HepG2 (cell line): Measurements from ENCODE around the gene GSTP1. TPM values are rescaled to one million over a fixed set of nuclear protein-coding genes. Genes with fewer than 3 reads are reported as not detected.

Source experiments
- AKAP8 ChIP-seq: sonication (generic); formaldehyde crosslinking; IDR thresholded peaks from 2 replicates; pipeline ENCODE4 v1.5.1; 2020; ENCODE audit warnings: mild to moderate bottlenecking, missing genetic modification reagents
- BHLHE40 ChIP-seq: IDR thresholded peaks from 2 replicates; pipeline ENCODE4 v1.6.1; 2011; ENCODE audit warnings: low read length, improper control_type of control experiment
- CAMTA2 ChIP-seq: sonication (generic); formaldehyde crosslinking; IDR thresholded peaks from 2 replicates; pipeline ENCODE4 v1.4.0; 2020; ENCODE audit warnings: mild to moderate bottlenecking, missing genetic modification reagents, borderline replicate concordance
- CBX1 ChIP-seq: IDR thresholded peaks from one replicate; pipeline ENCODE4 v1.6.1; 2016; ENCODE audit warnings: antibody characterized with exemption, low read depth
- FLYWCH1 ChIP-seq: sonication (generic); formaldehyde crosslinking; IDR thresholded peaks from 2 replicates; pipeline ENCODE4 v1.8.1; 2023; ENCODE audit warnings: mild to moderate bottlenecking, missing genetic modification reagents
- GZF1 ChIP-seq: sonication (generic); formaldehyde crosslinking; IDR thresholded peaks from 2 replicates; pipeline ENCODE4 v1.5.1; 2020; ENCODE audit warnings: mild to moderate bottlenecking, missing genetic modification reagents
- HHEX ChIP-seq: IDR thresholded peaks from 2 replicates; pipeline ENCODE4 v1.6.1; 2016; ENCODE audit warnings: control low read depth
- KDM2A ChIP-seq: sonication (generic); formaldehyde crosslinking; IDR thresholded peaks from 2 replicates; pipeline ENCODE4 v1.4.0; 2020; ENCODE audit warnings: low read depth, missing genetic modification reagents, borderline replicate concordance
- POLR2AphosphoS5 ChIP-seq: IDR thresholded peaks from 2 replicates; pipeline ENCODE4 v1.6.1; 2012; ENCODE audit warnings: low read depth, low read length
- RBFOX2 ChIP-seq: fragments of 200-400 bp; formaldehyde crosslinking; IDR thresholded peaks from 2 replicates; pipeline ENCODE4 v1.6.1; 2017; ENCODE audit warnings: low read depth, mild to moderate bottlenecking, low read length
- RBM39 ChIP-seq: fragments of 200-400 bp; formaldehyde crosslinking; IDR thresholded peaks from one replicate; pipeline ENCODE4 v1.6.1; 2018; ENCODE audit warnings: antibody characterized with exemption, mild to moderate bottlenecking, low read depth, low read length; ENCODE audit not compliant: poor library complexity, severe bottlenecking
- SALL1 ChIP-seq: sonication (generic); formaldehyde crosslinking; IDR thresholded peaks from 2 replicates; pipeline ENCODE4 v1.8.0; 2022; ENCODE audit warnings: mild to moderate bottlenecking, missing genetic modification reagents
- ZFP36 ChIP-seq: fragments of 150-350 bp; IDR thresholded peaks from 2 replicates; pipeline ENCODE4 v1.6.1; 2018; ENCODE audit warnings: borderline replicate concordance, low read length, low read depth; ENCODE audit not compliant: partially characterized antibody
- ZNF510 ChIP-seq: sonication (generic); formaldehyde crosslinking; IDR thresholded peaks from 2 replicates; pipeline ENCODE4 v1.4.0; 2020; ENCODE audit warnings: low read depth, mild to moderate bottlenecking, missing genetic modification reagents
- ZNF543 ChIP-seq: sonication (generic); formaldehyde crosslinking; IDR thresholded peaks from 2 replicates; pipeline ENCODE4 v1.4.0; 2020; ENCODE audit warnings: mild to moderate bottlenecking, missing genetic modification reagents
- ZNF556 ChIP-seq: sonication (generic); formaldehyde crosslinking; IDR thresholded peaks from 2 replicates; pipeline ENCODE4 v1.4.0; 2020; ENCODE audit warnings: mild to moderate bottlenecking, missing genetic modification reagents, borderline replicate concordance
- ZNF788 ChIP-seq: sonication (generic); formaldehyde crosslinking; IDR thresholded peaks from 2 replicates; pipeline ENCODE4 v1.5.0; 2020; ENCODE audit warnings: mild to moderate bottlenecking, missing genetic modification reagents, borderline replicate concordance
- ZNF839 ChIP-seq: sonication (generic); formaldehyde crosslinking; IDR thresholded peaks from 2 replicates; pipeline ENCODE4 v1.4.0; 2020; ENCODE audit warnings: missing genetic modification reagents, mild to moderate bottlenecking, borderline replicate concordance
- polyA plus RNA-seq, 8 experiments: library from polyadenylated mRNA; depleted of rRNA in 3 of 8; stranded (reverse) in 7 of 8; unstranded in 1 of 8; fragments of >200 nt; fragmentation: Illumina TruSeq in 4 of 8; extraction: Trizol in 4 of 8; gene quantifications; 2 replicates each; pipeline versions ENCODE4 v1.2.1 to v1.2.3, GENCODE V29; 2011 to 2016; ENCODE audit warnings: low read depth in 4 of 8, missing spikeins in 1 of 8, mixed read lengths in 1 of 8; ENCODE audit not compliant: insufficient read depth in 1 of 8
- total RNA-seq, 5 experiments: library from RNA; depleted of rRNA; stranded (reverse); fragments of >200 nt; fragmentation: Illumina TruSeq; extraction: Trizol; gene quantifications; 2 replicates each; pipeline ENCODE4 v1.2.3, GENCODE V29; 2016; ENCODE audit warnings: low read depth in 1 of 5
- TF ChIP-seq, protein P1 (sequence below): sonication (generic); formaldehyde crosslinking; IDR thresholded peaks from 2 replicates; pipeline ENCODE4 v1.4.0; 2020; ENCODE audit warnings: missing genetic modification reagents, borderline replicate concordance
- TF ChIP-seq, protein P2 (sequence below): sonication (generic); formaldehyde crosslinking; IDR thresholded peaks from 2 replicates; pipeline ENCODE4 v1.5.0; 2020; ENCODE audit warnings: missing genetic modification reagents, mild to moderate bottlenecking, borderline replicate concordance
- TF ChIP-seq, protein P3 (sequence below): sonication (generic); formaldehyde crosslinking; IDR thresholded peaks from 2 replicates; pipeline ENCODE4 v1.5.0; 2020; ENCODE audit warnings: mild to moderate bottlenecking, missing genetic modification reagents, moderate library complexity

Gene GSTP1
- total and polyA plus RNA-seq, 2 of the 13 experiments (the other 11 are each of a cell fraction or from before 2014, with no cell fraction given) = not detected

DNA sequence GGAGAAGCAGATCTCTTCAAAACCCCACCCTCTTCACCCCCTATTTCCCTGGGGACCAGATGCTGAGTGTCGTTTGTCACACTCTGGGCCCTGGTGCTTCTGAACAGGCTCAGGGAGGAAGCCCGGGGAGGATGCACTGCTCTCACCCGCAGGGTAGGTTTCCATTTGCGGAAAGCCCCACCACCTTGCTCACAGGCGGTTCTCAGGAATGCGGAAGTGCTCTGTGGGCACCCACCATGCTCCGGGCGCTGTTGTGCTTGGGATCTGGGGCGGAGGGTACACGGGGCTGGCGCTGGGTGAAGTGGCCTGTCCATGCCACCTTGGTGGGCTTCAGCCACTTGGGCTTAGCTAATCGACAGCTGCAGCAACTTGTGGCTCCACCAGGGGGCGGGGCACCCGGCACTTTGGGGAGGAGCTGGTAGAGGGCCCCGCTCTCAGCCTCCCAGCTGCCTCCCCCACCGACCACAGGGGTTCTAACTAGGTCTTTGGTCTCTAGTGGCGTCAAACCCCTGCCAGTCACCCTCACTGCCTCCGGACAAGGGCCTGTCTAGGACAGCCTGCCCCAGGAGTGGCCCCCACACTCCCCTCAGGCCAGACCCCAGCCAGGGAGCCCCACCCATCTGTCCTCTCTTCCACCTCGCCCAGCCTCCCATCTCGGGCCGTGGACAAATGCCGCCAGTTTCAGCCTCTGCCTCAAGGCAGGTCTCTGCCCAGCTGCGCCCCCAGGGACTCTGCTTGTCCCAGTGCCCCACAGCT is 30.5 kb downstream of the GSTP1 start (continued):
- TF ChIP-seq FLYWCH1 (CRISPR knock-in tag) (no peak), CAMTA2 (no peak), BHLHE40 (no peak), ZNF543 (CRISPR knock-in tag) (no peak), ZNF839 (no peak), ZNF556 (0 out of 2 replicates have a peak, but pooled peaks have one; percentile 46), POLR2AphosphoS5 (0 out of 2 replicates have a peak, but pooled peaks have one; percentile 25), ZNF510 (CRISPR knock-in tag) (0 out of 2 replicates have a peak, but pooled peaks have one; percentile 46), GZF1 (no peak), ZFP36 (no peak), SALL1 (0 out of 2 replicates have a peak, but pooled peaks have one; percentile 12), AKAP8 (CRISPR knock-in tag) (peak; percentile 52; the same call in 1 of the 2 replicates), RBFOX2 (0 out of 2 replicates have a peak, but pooled peaks have one; percentile 17), ZNF788 (CRISPR knock-in tag) (0 out of 2 replicates have a peak, but pooled peaks have one; percentile 61), RBM39 (peak; percentile 32), HHEX (CRISPR knock-in tag) (no peak), CBX1 (no peak), KDM2A (CRISPR knock-in tag) (no peak; the same call in 1 of the 2 replicates)
- TF ChIP-seq, protein P1, sequence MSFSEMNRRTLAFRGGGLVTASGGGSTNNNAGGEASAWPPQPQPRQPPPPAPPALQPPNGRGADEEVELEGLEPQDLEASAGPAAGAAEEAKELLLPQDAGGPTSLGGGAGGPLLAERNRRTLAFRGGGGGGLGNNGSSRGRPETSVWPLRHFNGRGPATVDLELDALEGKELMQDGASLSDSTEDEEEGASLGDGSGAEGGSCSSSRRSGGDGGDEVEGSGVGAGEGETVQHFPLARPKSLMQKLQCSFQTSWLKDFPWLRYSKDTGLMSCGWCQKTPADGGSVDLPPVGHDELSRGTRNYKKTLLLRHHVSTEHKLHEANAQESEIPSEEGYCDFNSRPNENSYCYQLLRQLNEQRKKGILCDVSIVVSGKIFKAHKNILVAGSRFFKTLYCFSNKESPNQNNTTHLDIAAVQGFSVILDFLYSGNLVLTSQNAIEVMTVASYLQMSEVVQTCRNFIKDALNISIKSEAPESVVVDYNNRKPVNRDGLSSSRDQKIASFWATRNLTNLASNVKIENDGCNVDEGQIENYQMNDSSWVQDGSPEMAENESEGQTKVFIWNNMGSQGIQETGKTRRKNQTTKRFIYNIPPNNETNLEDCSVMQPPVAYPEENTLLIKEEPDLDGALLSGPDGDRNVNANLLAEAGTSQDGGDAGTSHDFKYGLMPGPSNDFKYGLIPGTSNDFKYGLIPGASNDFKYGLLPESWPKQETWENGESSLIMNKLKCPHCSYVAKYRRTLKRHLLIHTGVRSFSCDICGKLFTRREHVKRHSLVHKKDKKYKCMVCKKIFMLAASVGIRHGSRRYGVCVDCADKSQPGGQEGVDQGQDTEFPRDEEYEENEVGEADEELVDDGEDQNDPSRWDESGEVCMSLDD = no peak
- TF ChIP-seq, protein P2, sequence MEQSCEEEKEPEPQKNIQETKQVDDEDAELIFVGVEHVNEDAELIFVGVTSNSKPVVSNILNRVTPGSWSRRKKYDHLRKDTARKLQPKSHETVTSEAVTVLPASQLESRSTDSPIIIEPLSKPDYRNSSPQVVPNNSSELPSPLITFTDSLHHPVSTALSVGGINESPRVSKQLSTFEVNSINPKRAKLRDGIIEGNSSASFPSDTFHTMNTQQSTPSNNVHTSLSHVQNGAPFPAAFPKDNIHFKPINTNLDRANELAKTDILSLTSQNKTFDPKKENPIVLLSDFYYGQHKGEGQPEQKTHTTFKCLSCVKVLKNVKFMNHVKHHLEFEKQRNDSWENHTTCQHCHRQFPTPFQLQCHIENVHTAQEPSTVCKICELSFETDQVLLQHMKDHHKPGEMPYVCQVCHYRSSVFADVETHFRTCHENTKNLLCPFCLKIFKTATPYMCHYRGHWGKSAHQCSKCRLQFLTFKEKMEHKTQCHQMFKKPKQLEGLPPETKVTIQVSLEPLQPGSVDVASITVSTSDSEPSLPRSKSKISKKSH (CRISPR knock-in tag) = no peak
- TF ChIP-seq, protein P3, sequence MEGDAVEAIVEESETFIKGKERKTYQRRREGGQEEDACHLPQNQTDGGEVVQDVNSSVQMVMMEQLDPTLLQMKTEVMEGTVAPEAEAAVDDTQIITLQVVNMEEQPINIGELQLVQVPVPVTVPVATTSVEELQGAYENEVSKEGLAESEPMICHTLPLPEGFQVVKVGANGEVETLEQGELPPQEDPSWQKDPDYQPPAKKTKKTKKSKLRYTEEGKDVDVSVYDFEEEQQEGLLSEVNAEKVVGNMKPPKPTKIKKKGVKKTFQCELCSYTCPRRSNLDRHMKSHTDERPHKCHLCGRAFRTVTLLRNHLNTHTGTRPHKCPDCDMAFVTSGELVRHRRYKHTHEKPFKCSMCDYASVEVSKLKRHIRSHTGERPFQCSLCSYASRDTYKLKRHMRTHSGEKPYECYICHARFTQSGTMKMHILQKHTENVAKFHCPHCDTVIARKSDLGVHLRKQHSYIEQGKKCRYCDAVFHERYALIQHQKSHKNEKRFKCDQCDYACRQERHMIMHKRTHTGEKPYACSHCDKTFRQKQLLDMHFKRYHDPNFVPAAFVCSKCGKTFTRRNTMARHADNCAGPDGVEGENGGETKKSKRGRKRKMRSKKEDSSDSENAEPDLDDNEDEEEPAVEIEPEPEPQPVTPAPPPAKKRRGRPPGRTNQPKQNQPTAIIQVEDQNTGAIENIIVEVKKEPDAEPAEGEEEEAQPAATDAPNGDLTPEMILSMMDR (CRISPR knock-in tag) = peak; percentile 80
